BE2C (cell line): ENCODE measurements around the gene ST14. TPM values are rescaled to one million over a fixed set of nuclear protein-coding genes. Genes with fewer than 3 reads are reported as not detected.

Source experiments
- DNase-seq: peaks from one replicate; pipeline ENCODE4 v3.0.0-alpha.2; 2020
- H3K27me3 ChIP-seq: fragments of 250-450 bp; sonication (Bioruptor Pico); 2 replicates; pipeline ENCODE4 v1.5.1; 2020; ENCODE audit warnings: mild to moderate bottlenecking
- H3K36me3 ChIP-seq: fragments of 250-450 bp; sonication (Bioruptor Pico); 2 replicates; pipeline ENCODE4 v1.5.1; 2020; ENCODE audit warnings: mild to moderate bottlenecking
- H3K4me1 ChIP-seq: fragments of 250-450 bp; sonication (Bioruptor Pico); 2 replicates; pipeline ENCODE4 v1.5.1; 2020
- H3K4me3 ChIP-seq: 2 replicates; pipeline ENCODE4 v1.5.1; 2011; ENCODE audit warnings: low read depth, low read length
- H3K9me3 ChIP-seq: fragments of 250-450 bp; sonication (Bioruptor Pico); 2 replicates; pipeline ENCODE4 v1.5.1; 2020
- polyA plus RNA-seq: library from polyadenylated mRNA; unstranded; fragments of >200 nt; gene quantifications from one replicate; pipeline ENCODE4 v1.2.1, GENCODE V29; 2012; ENCODE audit warnings: low read depth, missing spikeins; ENCODE audit not compliant: insufficient read length, insufficient read depth
- TF ChIP-seq, protein P1 (sequence below): IDR thresholded peaks from 2 replicates; pipeline ENCODE4 v1.5.1; 2012; ENCODE audit warnings: mild to moderate bottlenecking, low read depth, low read length

ST14 gene
- polyA plus RNA-seq, result 0.28 TPM

DNA sequence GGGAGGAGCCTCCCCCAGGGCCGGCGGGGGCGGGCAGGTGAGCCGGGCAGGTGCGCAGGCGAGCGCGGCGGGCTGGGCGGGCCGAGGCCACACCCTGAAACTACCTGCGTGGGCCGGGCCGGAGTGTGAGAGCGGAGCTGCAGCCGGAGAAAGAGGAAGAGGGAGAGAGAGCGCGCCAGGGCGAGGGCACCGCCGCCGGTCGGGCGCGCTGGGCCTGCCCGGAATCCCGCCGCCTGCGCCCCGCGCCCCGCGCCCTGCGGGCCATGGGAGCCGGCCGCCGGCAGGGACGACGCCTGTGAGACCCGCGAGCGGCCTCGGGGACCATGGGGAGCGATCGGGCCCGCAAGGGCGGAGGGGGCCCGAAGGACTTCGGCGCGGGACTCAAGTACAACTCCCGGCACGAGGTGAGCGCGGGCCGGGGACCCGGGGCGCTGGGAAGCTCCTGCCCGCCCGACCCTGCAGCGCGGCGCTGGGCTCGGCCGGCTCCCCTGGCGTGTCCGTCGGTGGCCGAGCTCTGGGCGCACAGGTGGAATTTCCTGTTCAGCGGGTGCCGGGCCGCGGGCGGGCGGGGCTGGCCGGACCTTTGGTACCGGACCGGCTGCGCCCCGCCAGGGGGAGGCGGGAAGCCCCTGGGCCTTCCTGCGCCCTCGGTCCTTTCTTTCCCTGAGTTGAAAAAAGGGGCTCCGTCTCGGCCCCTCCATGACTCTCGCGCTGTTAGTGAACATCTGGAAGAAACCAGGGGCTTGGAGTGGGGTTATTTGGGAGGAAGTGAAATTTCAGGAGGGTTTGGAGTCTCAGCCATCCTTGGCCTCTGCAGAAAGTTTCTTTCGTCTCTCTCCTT lies at the start of gene ST14:
ST14 (plus strand) TSS at position 126 of the 841 bp plus-strand sequence; CDS start at position 324, 198 bp downstream.
- no peaks in the 10 kb centered on the region for H3K36me3 ChIP-seq
- no peaks in the 10 kb centered on the region for H3K27me3 ChIP-seq
- no peak for DNase-seq
- no peak within 1 kb of the TSS for H3K4me3 ChIP-seq
- TF ChIP-seq, protein P1, sequence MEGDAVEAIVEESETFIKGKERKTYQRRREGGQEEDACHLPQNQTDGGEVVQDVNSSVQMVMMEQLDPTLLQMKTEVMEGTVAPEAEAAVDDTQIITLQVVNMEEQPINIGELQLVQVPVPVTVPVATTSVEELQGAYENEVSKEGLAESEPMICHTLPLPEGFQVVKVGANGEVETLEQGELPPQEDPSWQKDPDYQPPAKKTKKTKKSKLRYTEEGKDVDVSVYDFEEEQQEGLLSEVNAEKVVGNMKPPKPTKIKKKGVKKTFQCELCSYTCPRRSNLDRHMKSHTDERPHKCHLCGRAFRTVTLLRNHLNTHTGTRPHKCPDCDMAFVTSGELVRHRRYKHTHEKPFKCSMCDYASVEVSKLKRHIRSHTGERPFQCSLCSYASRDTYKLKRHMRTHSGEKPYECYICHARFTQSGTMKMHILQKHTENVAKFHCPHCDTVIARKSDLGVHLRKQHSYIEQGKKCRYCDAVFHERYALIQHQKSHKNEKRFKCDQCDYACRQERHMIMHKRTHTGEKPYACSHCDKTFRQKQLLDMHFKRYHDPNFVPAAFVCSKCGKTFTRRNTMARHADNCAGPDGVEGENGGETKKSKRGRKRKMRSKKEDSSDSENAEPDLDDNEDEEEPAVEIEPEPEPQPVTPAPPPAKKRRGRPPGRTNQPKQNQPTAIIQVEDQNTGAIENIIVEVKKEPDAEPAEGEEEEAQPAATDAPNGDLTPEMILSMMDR, result no peak
- no peaks in the 10 kb centered on the region for H3K9me3 ChIP-seq
- no peaks in the 10 kb centered on the region for H3K4me1 ChIP-seq

DNA sequence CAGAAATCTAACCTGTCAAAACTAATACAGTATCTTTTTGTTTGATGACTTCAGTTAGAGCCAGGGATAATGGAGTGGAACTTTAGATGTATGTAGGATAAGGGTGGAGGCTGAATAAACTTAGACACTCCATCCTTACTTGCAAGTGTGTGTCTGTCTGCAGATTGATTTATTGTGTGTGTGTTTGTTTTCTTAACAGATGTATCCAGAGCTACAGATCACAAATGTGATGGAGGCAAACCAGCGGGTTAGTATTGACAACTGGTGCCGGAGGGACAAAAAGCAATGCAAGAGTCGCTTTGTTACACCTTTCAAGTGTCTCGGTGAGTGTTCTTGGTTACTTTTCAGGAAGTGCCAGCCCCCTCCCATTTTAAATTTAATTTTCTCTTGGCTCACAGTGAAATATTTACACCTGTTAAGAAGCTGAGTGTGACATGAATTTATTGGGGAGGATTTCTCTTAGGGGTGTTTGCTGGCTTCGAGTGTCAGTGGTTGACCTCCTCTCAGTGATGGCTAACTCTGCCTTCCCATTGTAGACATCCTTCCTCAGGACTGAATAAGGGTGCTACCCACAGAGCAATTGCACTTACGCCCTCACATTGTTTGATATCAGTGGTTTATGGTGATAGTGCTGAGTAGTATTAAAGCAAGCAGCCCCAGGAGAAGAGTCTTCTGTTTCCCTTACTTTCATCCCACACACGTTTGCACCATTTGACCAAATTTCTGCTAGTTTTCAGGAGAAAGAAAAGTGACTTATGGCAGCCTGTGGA lies 49.1 kb upstream of the ST14 start:
- Histone ChIP-seq H3K4me1 (no peaks in the 10 kb centered on the region; the same call in 1 of the 2 replicates), H3K36me3 (peaks cover 15% of the 10 kb centered on the region), H3K9me3 (no peaks in the 10 kb centered on the region), H3K27me3 (no peaks in the 10 kb centered on the region), H3K4me3 (no peak overlapping the region)
- no peak for DNase-seq
- TF ChIP-seq, protein P1, result no peak

DNA sequence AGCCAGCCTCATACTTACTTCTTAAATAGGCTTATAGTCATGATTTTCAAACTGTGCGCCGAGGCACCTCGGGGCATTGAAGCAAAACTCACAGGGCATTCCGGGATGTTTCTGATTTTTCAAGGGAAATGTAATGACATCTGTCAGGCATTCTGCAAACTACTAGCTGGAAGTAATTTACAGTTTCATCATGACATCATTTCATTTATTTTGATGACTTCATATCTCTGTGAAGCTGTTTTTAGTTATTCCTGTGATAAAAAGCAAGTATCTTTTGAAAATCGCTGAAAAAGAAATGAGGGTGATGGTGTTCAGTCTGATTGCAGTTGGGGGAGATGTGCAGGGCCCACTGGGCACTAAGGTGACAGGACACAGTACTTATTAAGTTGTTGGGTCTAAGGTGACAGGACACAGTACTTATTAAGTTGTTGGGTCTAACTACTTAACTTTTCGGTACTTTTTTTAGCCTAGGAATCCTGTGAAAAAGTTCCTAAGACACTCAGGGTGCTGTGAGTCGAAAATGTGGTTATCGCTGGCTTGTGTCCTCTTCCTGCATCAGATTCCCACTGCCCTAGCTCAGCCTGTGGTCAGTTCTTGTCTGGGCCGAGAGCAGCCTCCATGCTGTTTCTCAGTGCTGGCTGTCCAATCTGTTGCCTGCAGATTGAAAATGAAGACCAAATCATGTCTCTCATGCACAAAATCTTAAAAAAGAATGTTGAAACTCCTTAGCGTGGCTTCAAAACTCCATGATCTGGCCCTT lies 47.3 kb upstream of the ST14 start:
- Histone ChIP-seq H3K36me3 (peaks cover 15% of the 10 kb centered on the region), H3K4me1 (no peaks in the 10 kb centered on the region; the same call in 1 of the 2 replicates), H3K9me3 (no peaks in the 10 kb centered on the region), H3K4me3 (no peak overlapping the region), H3K27me3 (no peaks in the 10 kb centered on the region)
- TF ChIP-seq, protein P1, result no peak
- no peak for DNase-seq

DNA sequence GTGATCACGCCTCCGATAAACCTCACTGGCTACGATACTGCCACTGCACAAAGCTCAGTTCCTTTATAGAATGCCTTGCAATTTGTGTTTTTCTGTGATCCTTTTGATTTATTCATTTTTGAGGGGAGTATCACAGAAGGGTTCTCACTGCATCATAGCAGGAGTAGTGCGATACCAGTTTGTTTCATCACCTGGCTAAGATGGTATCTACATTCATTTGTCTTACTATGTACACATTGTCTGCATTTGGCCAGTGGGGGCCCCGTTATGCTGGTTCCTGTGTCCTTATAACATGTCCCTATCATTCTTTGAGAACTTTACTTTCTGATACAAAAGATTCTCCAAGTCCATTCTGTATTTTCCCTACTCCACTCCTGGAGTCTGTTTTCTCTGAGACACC lies 45.3 kb upstream of the ST14 start:
- Histone ChIP-seq H3K36me3 (peaks cover 15% of the 10 kb centered on the region), H3K9me3 (no peaks in the 10 kb centered on the region), H3K4me3 (no peak overlapping the region), H3K4me1 (no peaks in the 10 kb centered on the region; the same call in 1 of the 2 replicates), H3K27me3 (no peaks in the 10 kb centered on the region)
- no peak for DNase-seq
- TF ChIP-seq, protein P1, result no peak

DNA sequence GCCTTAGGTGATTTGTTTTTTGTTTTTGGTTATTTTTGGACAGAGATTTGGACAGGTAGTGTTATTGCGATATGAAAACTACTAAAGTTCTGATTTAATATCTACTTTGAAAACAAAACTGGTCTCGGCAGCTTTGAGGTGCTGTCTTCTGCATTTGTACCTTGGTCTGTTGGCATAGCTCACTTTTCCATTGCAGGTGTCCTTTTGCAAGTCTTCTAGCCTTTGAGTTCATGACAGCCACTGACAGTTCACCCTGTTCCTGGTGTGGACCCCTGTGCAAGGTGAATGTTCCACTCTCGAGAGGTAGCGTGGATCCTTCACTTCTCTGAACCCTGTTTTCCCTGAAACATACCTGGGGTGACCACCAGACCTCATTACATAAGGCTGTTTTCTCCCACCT lies 44.9 kb upstream of the ST14 start:
- TF ChIP-seq, protein P1, result no peak
- no peaks in the 10 kb centered on the region for H3K4me1 ChIP-seq
- no peaks in the 10 kb centered on the region for H3K9me3 ChIP-seq
- H3K27me3 ChIP-seq, result no peaks in the 10 kb centered on the region
- H3K36me3 ChIP-seq, result peaks cover 15% of the 10 kb centered on the region
- H3K4me3 ChIP-seq, result no peak overlapping the region
- DNase-seq, result no peak
